IPS-NIHi11 (cell line): Measurements from ENCODE around the gene ZNF653.
"Not testable (repeated sequence)": the region's sequence is repeated elsewhere in the genome, so short reads cannot be mapped to it uniquely, and the experiment has no call there.

Experiments
- DNase-seq: peaks from one replicate; pipeline ENCODE4 v3.0.0; 2012; ENCODE audit warnings: mixed read lengths, low spot score

ZNF653 gene

GRCh38 chr19:11433526-11433925 is 72.1 kb downstream of the ZNF653 start:
- not testable (repeated sequence) for DNase-seq
